ENCODE data around the gene CACNA2D3.

Gene CACNA2D3

GRCh38 chr3:54773271-54773670 lies 650.9 kb downstream of the CACNA2D3 start:
- no peak for DNase-seq

GRCh38 chr3:54776601-54777000 lies 654.2 kb downstream of the CACNA2D3 start:
- no peak for DNase-seq

DNA sequence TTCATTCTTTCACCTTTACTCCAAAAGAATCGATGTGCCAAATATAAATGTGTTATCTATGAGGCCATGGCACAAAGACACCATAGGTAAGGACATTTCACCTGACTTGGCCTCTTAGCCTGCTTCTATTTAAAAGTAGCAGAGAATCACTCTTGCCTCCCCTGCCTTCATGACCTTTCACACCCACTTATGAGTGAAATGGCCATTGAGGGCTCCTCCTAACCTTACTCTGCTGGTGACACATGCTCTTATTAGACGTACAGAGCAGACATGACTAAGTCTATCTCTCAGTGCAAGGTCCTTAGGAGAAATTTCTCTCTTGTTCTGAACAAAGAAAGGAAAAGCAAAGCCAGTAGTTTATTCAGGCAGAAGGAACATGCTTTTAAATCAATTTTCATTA lies 654.8 kb downstream of the CACNA2D3 start:
- no peak for DNase-seq

GRCh38 chr3:54780336-54780735 lies 658.0 kb downstream of the CACNA2D3 start:
- DNase-seq: no peak

DNA sequence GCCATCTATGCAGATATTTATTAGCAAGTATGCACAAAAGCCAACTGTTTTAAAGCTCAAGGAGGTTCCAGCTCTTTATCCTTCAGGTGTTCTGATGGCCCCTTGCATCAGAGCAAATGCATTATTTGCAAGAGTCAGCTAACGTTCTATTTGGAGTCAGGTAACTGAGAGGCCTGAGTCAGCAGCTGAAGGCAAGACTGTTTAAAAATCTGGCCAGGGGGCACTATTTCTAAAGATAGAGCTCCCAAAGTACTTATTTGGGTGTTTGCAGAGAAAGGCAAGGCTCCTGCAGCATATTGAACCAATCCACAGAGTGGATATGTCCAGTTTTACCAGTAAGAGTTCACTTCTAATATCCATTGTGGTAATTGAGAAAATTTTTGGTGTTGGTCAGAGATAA lies 659.4 kb downstream of the CACNA2D3 start:
- DNase-seq: no peak

DNA sequence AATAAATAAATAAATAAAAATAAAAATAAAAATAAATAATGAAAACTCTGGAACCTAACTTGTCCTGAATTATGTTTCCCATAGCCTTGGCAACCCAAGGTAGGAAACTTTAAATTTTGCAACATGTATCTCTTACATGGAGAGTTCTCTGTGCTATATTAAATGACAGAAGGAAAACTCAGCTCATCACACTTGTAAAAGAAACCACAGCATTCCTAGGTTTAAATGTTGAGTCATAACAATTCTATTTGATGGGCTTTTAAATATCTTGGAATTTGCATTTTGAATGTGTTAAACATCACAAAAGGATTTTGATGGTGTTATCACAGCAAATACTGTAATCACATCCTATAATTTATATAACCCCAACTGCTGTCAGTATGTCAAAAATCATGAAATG lies 661.3 kb downstream of the CACNA2D3 start:
- no peak for DNase-seq

- no peak for DNase-seq
These were observed 661.7 kb downstream of the CACNA2D3 start for GRCh38 chr3:54784021-54784420.

- DNase-seq: no peak
These were observed 663.6 kb downstream of the CACNA2D3 start for GRCh38 chr3:54785976-54786375.

- DNase-seq: no peak
These were observed 667.7 kb downstream of the CACNA2D3 start for GRCh38 chr3:54790051-54790450.

DNA sequence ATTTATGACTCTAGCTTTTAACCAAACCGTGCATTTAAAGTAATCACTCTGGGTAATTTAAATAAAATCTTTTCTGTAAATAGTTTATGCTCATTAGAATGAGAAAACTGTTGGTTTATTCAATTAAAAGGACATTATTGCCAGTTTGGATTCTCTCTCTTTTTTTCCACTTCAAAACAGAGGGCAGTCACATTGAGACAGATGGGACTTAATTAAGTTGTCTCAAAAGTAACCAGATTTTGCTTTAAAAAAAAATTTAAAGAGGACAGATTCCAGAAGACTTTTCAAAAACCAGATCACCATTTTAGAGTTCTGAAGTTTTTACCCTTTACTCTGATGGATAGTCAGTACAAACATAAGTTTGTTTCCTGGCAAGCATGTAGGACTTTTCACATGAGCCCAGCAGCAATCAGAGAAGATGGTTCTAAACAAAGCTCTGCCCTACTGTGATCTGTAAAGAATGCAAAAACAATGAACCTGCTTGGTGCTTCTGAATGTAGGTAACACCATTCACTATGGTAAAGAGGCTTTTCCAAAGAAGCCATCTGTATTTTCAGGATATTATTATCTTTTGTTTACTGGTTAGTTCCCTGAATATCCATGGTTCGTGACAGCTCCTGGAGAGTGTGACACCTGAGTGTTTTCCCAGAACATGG lies 669.3 kb downstream of the CACNA2D3 start:
- DNase-seq: no peak

DNA sequence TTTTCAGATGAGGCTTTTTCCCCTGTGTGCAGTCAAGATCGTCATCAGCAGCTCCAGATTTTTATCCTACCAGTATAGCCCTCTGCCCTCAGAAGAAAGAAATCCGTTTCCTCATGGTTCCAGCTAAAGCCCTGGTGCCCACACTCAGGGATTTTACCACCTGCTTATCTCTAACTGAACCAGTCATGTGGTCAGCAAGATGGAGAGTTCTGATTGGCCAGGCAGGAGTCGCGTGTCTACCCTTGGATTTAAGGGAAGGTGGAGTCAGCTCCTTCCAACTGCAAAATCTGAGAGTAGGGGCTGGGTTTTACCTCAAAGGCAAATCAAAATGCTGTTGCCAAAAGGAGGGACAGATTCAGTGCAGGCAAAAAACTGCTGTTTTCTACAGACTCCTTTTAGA lies 670.2 kb downstream of the CACNA2D3 start:
- DNase-seq: no peak

GRCh38 chr3:54793171-54793570 lies 670.8 kb downstream of the CACNA2D3 start:
- no peak for DNase-seq

GRCh38 chr3:54797111-54797510 lies 674.8 kb downstream of the CACNA2D3 start:
- DNase-seq: no peak

DNA sequence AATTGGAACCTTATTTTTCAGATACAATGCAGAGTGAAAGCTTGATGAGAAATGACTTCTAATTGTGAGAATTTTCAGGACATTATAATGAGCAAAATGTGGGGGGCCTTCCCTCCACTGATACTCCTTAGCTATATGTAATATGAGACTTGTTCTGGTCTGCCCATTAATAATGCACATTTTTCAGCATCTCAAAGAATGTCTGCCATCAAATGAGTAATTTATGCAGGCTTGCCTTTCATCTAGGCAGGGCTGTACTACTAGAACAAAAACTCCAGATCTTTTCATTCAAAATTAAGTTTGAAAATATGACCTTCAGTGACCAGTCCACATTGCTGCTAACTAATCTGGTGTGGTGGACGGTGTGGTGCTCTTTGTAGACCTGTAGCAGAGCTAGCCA lies 678.1 kb downstream of the CACNA2D3 start:
- no peak for DNase-seq

GRCh38 chr3:54801977-54802376 lies 679.6 kb downstream of the CACNA2D3 start:
- DNase-seq: no peak

DNA sequence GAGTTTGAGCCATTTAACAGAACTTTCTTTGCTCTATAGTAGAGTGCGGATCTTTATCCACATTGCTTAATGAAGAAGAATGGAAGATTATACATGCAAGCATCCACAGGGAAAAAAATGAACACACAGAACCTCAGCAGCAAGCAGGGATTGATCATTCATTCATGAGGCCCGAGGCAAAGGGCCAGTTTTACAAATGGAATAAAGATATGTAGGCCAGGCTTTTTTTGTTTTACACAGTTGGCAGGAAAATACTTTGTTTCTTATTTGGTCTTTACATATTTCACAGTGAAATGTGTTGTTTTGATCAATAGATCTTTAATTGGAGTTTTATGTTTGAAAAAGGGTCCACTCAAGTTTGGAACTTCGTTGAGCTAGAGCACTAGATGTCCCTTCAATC lies 688.0 kb downstream of the CACNA2D3 start:
- no peak for DNase-seq

- no peak for DNase-seq
These were observed 691.9 kb downstream of the CACNA2D3 start for GRCh38 chr3:54814224-54814623.

DNA sequence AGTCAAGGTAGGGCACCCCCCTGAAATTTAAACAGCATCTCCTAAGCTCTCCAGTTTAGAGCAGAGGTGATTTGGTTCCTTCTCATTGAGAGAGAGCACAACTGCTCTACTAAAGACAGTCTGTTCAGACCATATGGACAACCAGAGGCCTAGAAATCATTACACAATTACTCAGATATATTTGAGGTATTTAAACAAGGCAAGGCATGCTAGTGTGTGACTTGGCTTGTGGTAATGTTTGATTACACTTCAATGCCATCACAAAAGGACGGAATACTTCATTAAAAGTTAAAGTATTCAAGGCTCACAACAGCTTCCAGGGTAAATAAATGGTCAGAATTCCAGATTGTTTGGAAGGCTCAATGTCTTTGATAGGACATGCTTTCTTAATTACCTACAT lies 695.3 kb downstream of the CACNA2D3 start:
- DNase-seq: no peak

GRCh38 chr3:54818486-54818885 lies 696.1 kb downstream of the CACNA2D3 start:
- no peak for DNase-seq

DNA sequence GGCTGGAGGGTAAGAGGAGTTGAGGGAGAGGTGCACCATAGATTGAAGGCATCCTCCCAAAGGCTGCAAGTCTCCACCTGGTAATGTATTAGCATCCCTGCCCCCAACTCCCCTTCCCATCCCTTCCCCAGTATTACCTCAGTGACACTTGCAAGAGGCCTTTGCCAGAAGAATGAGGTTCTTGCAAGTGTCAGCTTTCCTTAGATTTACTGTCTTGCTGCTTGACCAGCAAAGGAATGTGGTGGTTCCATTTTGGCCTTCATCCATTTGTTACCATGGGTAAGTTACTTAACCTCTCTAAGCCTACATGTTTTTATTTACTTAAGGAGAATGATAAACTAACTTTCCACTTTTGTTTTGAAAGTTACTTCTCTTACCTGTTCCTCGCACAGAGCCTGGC lies 696.6 kb downstream of the CACNA2D3 start:
- no peak for DNase-seq

DNA sequence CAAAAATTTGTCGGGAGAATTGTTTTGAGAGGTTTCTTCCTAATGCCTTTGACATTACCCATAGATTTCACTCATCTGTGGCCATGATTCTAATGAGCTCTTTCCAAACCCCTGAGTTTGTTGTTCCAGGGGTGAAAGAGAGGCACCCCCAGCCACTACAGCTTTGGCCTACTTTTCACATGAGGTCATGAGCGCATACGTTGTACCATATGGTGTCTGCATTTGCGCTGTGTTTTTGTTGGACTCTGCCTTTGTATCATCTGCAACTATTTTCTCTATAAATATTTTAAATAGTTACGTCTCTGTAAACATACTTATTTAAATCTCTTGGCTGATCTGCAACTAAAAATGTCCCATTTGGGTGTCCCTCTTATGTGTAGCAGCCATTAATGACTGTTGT lies 697.6 kb downstream of the CACNA2D3 start:
- no peak for DNase-seq

- no peak for DNase-seq
These were observed 699.9 kb downstream of the CACNA2D3 start for GRCh38 chr3:54822206-54822605.

DNA sequence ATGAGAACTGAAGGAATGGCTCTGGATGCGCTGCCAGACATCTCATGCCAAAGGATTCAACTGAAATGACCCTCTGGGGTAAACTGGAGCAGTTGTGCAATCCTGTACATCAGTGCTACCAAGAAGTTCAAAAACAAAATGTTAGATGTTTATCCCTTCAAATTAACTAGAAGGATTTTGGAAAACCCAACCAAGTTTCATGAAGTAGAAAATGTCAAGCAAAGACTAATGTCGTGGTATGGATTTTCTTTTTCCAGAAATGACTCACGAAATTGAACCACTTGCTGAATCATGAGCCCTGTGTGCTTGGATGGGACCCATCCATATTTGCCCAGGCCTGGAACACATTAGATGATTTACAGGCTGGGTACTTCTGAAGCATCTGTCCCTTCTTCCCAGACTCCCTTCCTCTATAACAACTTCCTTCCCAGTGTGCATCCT lies 703.9 kb downstream of the CACNA2D3 start:
- no peak for DNase-seq

DNA sequence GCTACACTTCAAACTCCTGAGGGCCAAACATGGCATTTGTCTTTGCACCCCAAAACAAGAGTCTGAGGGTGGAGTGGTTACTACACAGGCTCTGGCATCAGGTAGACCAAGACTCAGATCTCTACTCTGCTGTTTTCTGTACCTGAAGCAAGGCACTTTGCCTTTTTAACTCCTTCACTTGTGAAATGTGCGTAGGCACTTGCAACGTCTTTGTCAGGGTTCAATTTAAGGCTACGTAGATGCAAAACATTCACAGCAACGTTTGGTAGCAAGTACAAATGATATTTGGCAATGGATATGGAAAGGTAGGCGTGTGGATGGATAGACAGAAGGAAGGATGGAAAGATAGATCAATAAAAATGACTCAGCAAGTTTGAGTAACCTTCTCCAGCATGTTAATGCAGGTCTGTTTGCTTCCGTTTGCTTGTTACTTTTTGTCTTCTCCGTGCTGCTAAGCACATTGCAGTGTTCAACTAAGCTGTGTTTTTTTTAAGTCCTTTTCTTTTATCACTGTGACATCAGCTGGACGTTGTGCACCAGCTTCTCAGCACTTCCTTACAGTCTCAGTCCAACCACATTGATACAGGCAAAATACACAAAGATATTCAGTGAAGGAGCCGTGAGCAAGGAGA lies 704.8 kb downstream of the CACNA2D3 start:
- no peak for DNase-seq

- DNase-seq: no peak
These were observed 705.4 kb downstream of the CACNA2D3 start for GRCh38 chr3:54827776-54828175.
